Progenitor cell of endocrine pancreas (in vitro differentiated cells): Measurements from ENCODE around the gene NINJ2. TPM values are rescaled to one million over a fixed set of nuclear protein-coding genes. Genes with fewer than 3 reads are reported as not detected.
A peak's percentile ranks its signal among the peaks of the same experiment; 100 is the strongest.

Experiments
- DNase-seq: peaks from one replicate; pipeline ENCODE4 v3.0.0; 2021; ENCODE audit warnings: low spot score; ENCODE audit not compliant: unreplicated experiment
- H3K27ac Mint-ChIP-seq: 2 replicates; pipeline ENCODE4 v1.8.0; 2021; ENCODE audit warnings: mild to moderate bottlenecking, moderate library complexity, mixed read lengths
- H3K27me3 Mint-ChIP-seq: 2 replicates; pipeline ENCODE4 v1.8.0; 2021; ENCODE audit warnings: mixed read lengths
- H3K36me3 Mint-ChIP-seq: 2 replicates; pipeline ENCODE4 v1.8.0; 2022; ENCODE audit warnings: mixed read lengths; ENCODE audit not compliant: insufficient read depth
- H3K4me1 Mint-ChIP-seq: 2 replicates; pipeline ENCODE4 v1.8.0; 2021; ENCODE audit warnings: low read depth, mixed read lengths
- H3K4me3 Mint-ChIP-seq: 2 replicates; pipeline ENCODE4 v1.8.0; 2021; ENCODE audit warnings: low read depth, mild to moderate bottlenecking, moderate library complexity, mixed read lengths
- H3K9me3 Mint-ChIP-seq: 2 replicates; pipeline ENCODE4 v1.8.0; 2021; ENCODE audit warnings: low read depth, mixed read lengths
- CTCF ChIP-seq: fragments of 200-600 bp; sonication (generic); IDR thresholded peaks from one replicate; pipeline ENCODE4 v1.5.0; 2021; ENCODE audit warnings: antibody characterized with exemption, mild to moderate bottlenecking; ENCODE audit not compliant: unreplicated experiment
- total RNA-seq: library from RNA; stranded (reverse); gene quantifications from 2 replicates; pipeline ENCODE4 v1.2.1, GENCODE V29; 2021

The NINJ2 gene
- total RNA-seq, 1 donor from 2014 or later, result 4.0 TPM

- Mint-ChIP-seq H3K36me3 (peaks cover 4% of the 10 kb centered on the region), H3K27me3 (no peaks in the 10 kb centered on the region), H3K4me3 (no peak overlapping the region), H3K9me3 (no peaks in the 10 kb centered on the region), H3K4me1 (peaks cover 11% of the 10 kb centered on the region), H3K27ac (no peak overlapping the region)
- no peak for DNase-seq
- no peak for TF ChIP-seq CTCF
Observed at GRCh38 chr12:542395-543113, 120.7 kb downstream of the NINJ2 start.

GRCh38 chr12:541676-542324 lies 121.4 kb downstream of the NINJ2 start:
- peak overlapping the region; percentile 60 for H3K27ac Mint-ChIP-seq
- H3K27me3 Mint-ChIP-seq, result no peaks in the 10 kb centered on the region
- H3K4me1 Mint-ChIP-seq, result peaks cover 11% of the 10 kb centered on the region
- H3K4me3 Mint-ChIP-seq, result no peak overlapping the region
- no peak for TF ChIP-seq CTCF
- no peaks in the 10 kb centered on the region for H3K9me3 Mint-ChIP-seq
- H3K36me3 Mint-ChIP-seq, result peaks cover 4% of the 10 kb centered on the region
- no peak for DNase-seq

- H3K27ac Mint-ChIP-seq, result no peak overlapping the region
- no peak overlapping the region for H3K4me3 Mint-ChIP-seq
- TF ChIP-seq CTCF, result no peak
Observed at GRCh38 chr12:539540-540310, 123.5 kb downstream of the NINJ2 start.

GRCh38 chr12:538731-539539 lies 124.3 kb downstream of the NINJ2 start:
- Mint-ChIP-seq H3K9me3 (no peaks in the 10 kb centered on the region), H3K4me1 (peaks cover 11% of the 10 kb centered on the region), H3K27me3 (no peaks in the 10 kb centered on the region), H3K27ac (peak overlapping the region; percentile 51), H3K36me3 (peaks cover 2% of the 10 kb centered on the region), H3K4me3 (no peak overlapping the region)
- no peak for TF ChIP-seq CTCF
- DNase-seq, result no peak

More at GRCh38 chr12:539540-540310, 123.5 kb downstream of the NINJ2 start:
- no peaks in the 10 kb centered on the region for H3K9me3 Mint-ChIP-seq
- H3K27me3 Mint-ChIP-seq, result no peaks in the 10 kb centered on the region
- H3K36me3 Mint-ChIP-seq, result peaks cover 4% of the 10 kb centered on the region
- peaks cover 11% of the 10 kb centered on the region for H3K4me1 Mint-ChIP-seq
- no peak for DNase-seq

DNA sequence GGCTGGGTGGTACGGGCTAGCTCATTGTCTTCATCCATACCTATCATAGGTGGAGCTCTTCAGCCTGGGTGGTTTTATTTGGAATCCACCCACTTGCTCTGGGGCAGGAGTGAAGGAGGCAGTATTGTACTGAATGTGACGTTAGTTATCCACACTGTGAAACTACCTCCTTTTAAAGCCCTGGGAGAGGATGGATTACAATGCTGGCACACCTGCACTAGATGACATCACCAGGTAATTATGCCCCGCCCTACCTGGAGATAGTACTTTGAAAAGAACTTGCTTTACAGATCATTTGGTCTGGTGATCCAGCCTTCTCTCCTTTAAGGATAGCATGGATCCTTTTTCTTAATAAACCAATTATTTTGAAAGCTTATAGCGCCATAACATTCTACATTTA lies 125.5 kb downstream of the NINJ2 start:
- Mint-ChIP-seq H3K36me3 (peaks cover 2% of the 10 kb centered on the region), H3K4me1 (peaks cover 10% of the 10 kb centered on the region), H3K27ac (peak overlapping the region; percentile 88), H3K4me3 (no peak overlapping the region), H3K9me3 (no peaks in the 10 kb centered on the region), H3K27me3 (no peaks in the 10 kb centered on the region)
- no peak for DNase-seq
- no peak for TF ChIP-seq CTCF
